HepG2 (cell line): ENCODE results near the gene HES1. TPM values are rescaled to one million over a fixed set of nuclear protein-coding genes. Genes with fewer than 3 reads are reported as not detected.

Source experiments
- PRMT3 ChIP-seq: sonication (generic); formaldehyde crosslinking; IDR thresholded peaks from 2 replicates; pipeline ENCODE4 v1.8.1; 2022; ENCODE audit warnings: low read depth, mild to moderate bottlenecking, moderate library complexity, missing genetic modification reagents, borderline replicate concordance
- RARA ChIP-seq: IDR thresholded peaks from 2 replicates; pipeline ENCODE4 v1.6.1; 2016; ENCODE audit warnings: missing genetic modification reagents, missing compliant biosample characterization
- RFXANK ChIP-seq: IDR thresholded peaks from 2 replicates; pipeline ENCODE4 v1.6.1; 2016
- SIN3B ChIP-seq: fragments of 150-350 bp; IDR thresholded peaks from 2 replicates; pipeline ENCODE4 v1.6.1; 2014; ENCODE audit warnings: low read length
- ZBTB34 ChIP-seq: sonication (generic); formaldehyde crosslinking; IDR thresholded peaks from 2 replicates; pipeline ENCODE4 v1.8.0; 2022; ENCODE audit warnings: mild to moderate bottlenecking, missing genetic modification reagents
- ZHX1 ChIP-seq: sonication (generic); formaldehyde crosslinking; IDR thresholded peaks from 2 replicates; pipeline ENCODE4 v1.8.1; 2022; ENCODE audit warnings: low read depth, mild to moderate bottlenecking, missing genetic modification reagents
- ZNF142 ChIP-seq: sonication (generic); formaldehyde crosslinking; IDR thresholded peaks from 2 replicates; pipeline ENCODE4 v1.4.0; 2020; ENCODE audit warnings: missing genetic modification reagents
- ZNF207 ChIP-seq: fragments of 450-650 bp; IDR thresholded peaks from 2 replicates; pipeline ENCODE4 v1.6.1; 2016; ENCODE audit warnings: antibody characterized with exemption, borderline replicate concordance
- ZNF230 ChIP-seq: sonication (generic); formaldehyde crosslinking; IDR thresholded peaks from 2 replicates; pipeline ENCODE4 v1.4.0; 2020; ENCODE audit warnings: mild to moderate bottlenecking, missing genetic modification reagents
- ZNF274 ChIP-seq: sonication (generic); formaldehyde crosslinking; IDR thresholded peaks from 2 replicates; pipeline ENCODE4 v1.5.1; 2020; ENCODE audit warnings: mild to moderate bottlenecking, missing genetic modification reagents
- ZNF280D ChIP-seq: sonication (generic); formaldehyde crosslinking; IDR thresholded peaks from 2 replicates; pipeline ENCODE4 v1.5.1; 2020; ENCODE audit warnings: mild to moderate bottlenecking, missing genetic modification reagents
- ZNF335 ChIP-seq: sonication (generic); formaldehyde crosslinking; IDR thresholded peaks from 2 replicates; pipeline ENCODE4 v1.4.0; 2020; ENCODE audit warnings: missing genetic modification reagents
- ZNF431 ChIP-seq: sonication (generic); formaldehyde crosslinking; IDR thresholded peaks from 2 replicates; pipeline ENCODE4 v1.9.0; 2022; ENCODE audit warnings: missing genetic modification reagents, low read depth, mild to moderate bottlenecking, borderline replicate concordance
- polyA plus RNA-seq, 8 experiments: library from polyadenylated mRNA; depleted of rRNA in 3 of 8; stranded (reverse) in 7 of 8; unstranded in 1 of 8; fragments of >200 nt; fragmentation: Illumina TruSeq in 4 of 8; extraction: Trizol in 4 of 8; gene quantifications; 2 replicates each; pipeline versions ENCODE4 v1.2.1 to v1.2.3, GENCODE V29; 2011 to 2016; ENCODE audit warnings: low read depth in 4 of 8, missing spikeins in 1 of 8, mixed read lengths in 1 of 8; ENCODE audit not compliant: insufficient read depth in 1 of 8
- total RNA-seq, 5 experiments: library from RNA; depleted of rRNA; stranded (reverse); fragments of >200 nt; fragmentation: Illumina TruSeq; extraction: Trizol; gene quantifications; 2 replicates each; pipeline ENCODE4 v1.2.3, GENCODE V29; 2016; ENCODE audit warnings: low read depth in 1 of 5
- TF ChIP-seq, protein P1 (sequence below): sonication (generic); formaldehyde crosslinking; IDR thresholded peaks from 2 replicates; pipeline ENCODE4 v1.8.1; 2023; ENCODE audit warnings: mild to moderate bottlenecking, inconsistent platforms, moderate library complexity, missing genetic modification reagents, borderline replicate concordance

HES1 gene
- total and polyA plus RNA-seq, 2 of the 13 experiments (the other 11 are each of a cell fraction or from before 2014, with no cell fraction given), result 15.4 to 19.8 TPM

GRCh38 chr3:194135806-194136518 is at the start of gene HES1 (continued):
- TF ChIP-seq ZNF142, result peak; percentile 38; the same call in 1 of the 2 replicates
- no peak; the same call in 1 of the 2 replicates for TF ChIP-seq ZNF335 (CRISPR knock-in tag)
- peak; percentile 79 for TF ChIP-seq RARA
- no peak for TF ChIP-seq ZNF274 (CRISPR knock-in tag)
- TF ChIP-seq ZNF207, result no peak
- no peak for TF ChIP-seq RFXANK
- no peak for TF ChIP-seq ZBTB34 (CRISPR knock-in tag)
- TF ChIP-seq ZNF431, result no peak; the same call in 1 of the 2 replicates
- TF ChIP-seq SIN3B, result 0 out of 2 replicates have a peak, but pooled peaks have one; percentile 37
- TF ChIP-seq, protein P1, sequence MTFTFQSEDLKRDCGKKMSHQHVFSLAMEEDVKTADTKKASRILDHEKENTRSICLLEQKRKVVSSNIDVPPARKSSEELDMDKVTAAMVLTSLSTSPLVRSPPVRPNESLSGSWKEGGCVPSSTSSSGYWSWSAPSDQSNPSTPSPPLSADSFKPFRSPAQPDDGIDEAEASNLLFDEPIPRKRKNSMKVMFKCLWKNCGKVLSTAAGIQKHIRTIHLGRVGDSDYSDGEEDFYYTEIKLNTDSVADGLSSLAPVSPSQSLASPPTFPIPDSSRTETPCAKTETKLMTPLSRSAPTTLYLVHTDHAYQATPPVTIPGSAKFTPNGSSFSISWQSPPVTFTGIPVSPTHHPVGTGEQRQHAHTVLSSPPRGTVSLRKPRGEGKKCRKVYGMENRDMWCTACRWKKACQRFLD (CRISPR knock-in tag), result no peak; the same call in 1 of the 2 replicates
- TF ChIP-seq ZHX1 (CRISPR knock-in tag), result 0 out of 2 replicates have a peak, but pooled peaks have one; percentile 57
- 0 out of 2 replicates have a peak, but pooled peaks have one; percentile 46 for TF ChIP-seq PRMT3
- no peak for TF ChIP-seq ZNF230 (CRISPR knock-in tag)
- TF ChIP-seq ZNF280D (CRISPR knock-in tag), result no peak
